Stomach (tissue), 4 donors: Measurements from ENCODE around the gene MBOAT2.

Source experiments
- CTCF ChIP-seq, 7 experiments: fragments of 450-650 bp in 4 of 7; fragments of 200-600 bp in 3 of 7; sonication (generic) in 3 of 7; IDR thresholded peaks; one replicate each; pipeline ENCODE4 v1.5.1; 2016 to 2019; ENCODE audit warnings: antibody characterized with exemption in 7 of 7, control low read depth in 2 of 7, mild to moderate bottlenecking in 1 of 7
- POLR2A ChIP-seq, 4 donors: fragments of 450-650 bp; IDR thresholded peaks; one replicate each; pipeline ENCODE4 v1.6.1; 2016; ENCODE audit warnings: antibody characterized with exemption in 4 of 4, control low read depth in 2 of 4, mild to moderate bottlenecking in 1 of 4, moderate library complexity in 1 of 4
- POLR2AphosphoS5 ChIP-seq, 3 donors: sonication (generic); formaldehyde crosslinking; IDR thresholded peaks; one replicate each; pipeline ENCODE4 v1.6.1; 2016; ENCODE audit warnings: antibody characterized with exemption in 3 of 3

DNA sequence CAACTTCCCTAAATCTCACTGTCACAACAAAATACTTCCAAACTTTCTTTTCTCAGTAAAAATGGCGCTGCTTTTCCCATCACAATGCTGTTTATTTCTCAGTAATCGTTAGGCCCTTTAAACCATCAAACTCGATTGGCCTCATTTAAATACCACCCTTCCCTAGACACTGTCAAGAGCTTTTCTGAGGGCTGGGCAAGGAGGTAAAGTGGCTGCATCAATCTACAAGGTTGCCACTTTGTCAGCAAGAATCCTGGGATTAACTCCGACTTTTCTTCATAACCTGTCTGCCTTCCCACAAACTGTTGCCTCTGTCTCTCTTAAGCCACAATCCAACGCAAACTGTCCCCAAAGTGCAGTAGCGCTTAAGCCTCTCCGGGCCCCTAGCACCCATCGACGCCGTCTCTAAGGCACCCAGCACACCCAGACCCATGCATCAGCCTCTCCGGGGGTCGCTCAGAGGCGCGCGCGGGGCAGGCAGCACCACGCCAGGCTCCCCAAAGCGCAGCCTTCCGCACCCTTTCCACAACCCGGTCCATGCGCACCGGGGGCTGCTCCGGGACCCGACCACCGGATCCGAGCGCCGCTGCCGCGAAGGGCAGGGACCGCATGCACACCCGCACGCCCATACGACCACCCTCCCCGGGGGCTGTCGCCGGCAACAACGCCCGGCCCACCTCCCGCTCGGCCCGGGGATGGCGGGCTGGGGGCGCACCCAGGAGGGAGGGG lies 683 bp downstream of the MBOAT2 start:
- no peak for TF ChIP-seq CTCF (IDR thresholded peaks at IDR 0.05)
- no peak for TF ChIP-seq POLR2AphosphoS5 (IDR thresholded peaks at IDR 0.05)
- TF ChIP-seq POLR2A (IDR thresholded peaks at IDR 0.05): no peak
